B cell (primary cell): Measurements from ENCODE around the gene TRMT10A.

ENCODE experiments used
- CTCF ChIP-seq: fragments of 200-600 bp; IDR thresholded peaks from one replicate; pipeline ENCODE4 v1.8.0; 2022; ENCODE audit warnings: antibody characterized with exemption, mild to moderate bottlenecking
- EZH2 ChIP-seq: IDR thresholded peaks from 2 replicates; pipeline ENCODE4 v1.6.1; 2012; ENCODE audit warnings: borderline replicate concordance, low read depth, mild to moderate bottlenecking, moderate library complexity, low read length; ENCODE audit not compliant: insufficient read depth, poor library complexity, severe bottlenecking

DNA sequence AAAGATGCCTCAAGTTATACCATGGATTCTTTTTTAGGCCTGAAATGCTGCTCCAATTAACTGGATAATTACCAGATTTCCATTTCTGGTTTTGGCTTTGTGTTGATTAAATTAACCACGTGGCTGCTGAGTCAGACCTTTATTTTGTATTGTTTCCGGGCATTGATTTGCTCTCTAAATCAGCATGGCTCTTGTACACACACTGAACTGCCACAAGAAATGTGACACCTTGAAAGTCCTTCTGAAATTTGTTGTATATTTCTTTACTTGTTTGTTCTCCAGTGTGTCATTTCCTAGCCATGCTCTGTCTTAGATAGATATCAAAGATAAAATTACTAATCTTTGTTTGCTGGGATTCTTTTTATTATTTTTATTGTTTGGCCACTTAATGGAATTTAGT, 22.5 kb upstream of the TRMT10A start:
- TF ChIP-seq CTCF = no peak
- no peak for TF ChIP-seq EZH2
